DMS114 treated with DMSO at 0.1 percent for 48 hours (cell line): ENCODE measurements around the gene JADE2.
"Not testable (repeated sequence)": the region's sequence is repeated elsewhere in the genome, so short reads cannot be mapped to it uniquely, and the experiment has no call there.

ENCODE experiments used
- DNase-seq: peaks from one replicate; lab custom pipeline; 2025; ENCODE audit not compliant: unreplicated experiment; lab: John Stamatoyannopoulos, UW

JADE2 gene

DNA sequence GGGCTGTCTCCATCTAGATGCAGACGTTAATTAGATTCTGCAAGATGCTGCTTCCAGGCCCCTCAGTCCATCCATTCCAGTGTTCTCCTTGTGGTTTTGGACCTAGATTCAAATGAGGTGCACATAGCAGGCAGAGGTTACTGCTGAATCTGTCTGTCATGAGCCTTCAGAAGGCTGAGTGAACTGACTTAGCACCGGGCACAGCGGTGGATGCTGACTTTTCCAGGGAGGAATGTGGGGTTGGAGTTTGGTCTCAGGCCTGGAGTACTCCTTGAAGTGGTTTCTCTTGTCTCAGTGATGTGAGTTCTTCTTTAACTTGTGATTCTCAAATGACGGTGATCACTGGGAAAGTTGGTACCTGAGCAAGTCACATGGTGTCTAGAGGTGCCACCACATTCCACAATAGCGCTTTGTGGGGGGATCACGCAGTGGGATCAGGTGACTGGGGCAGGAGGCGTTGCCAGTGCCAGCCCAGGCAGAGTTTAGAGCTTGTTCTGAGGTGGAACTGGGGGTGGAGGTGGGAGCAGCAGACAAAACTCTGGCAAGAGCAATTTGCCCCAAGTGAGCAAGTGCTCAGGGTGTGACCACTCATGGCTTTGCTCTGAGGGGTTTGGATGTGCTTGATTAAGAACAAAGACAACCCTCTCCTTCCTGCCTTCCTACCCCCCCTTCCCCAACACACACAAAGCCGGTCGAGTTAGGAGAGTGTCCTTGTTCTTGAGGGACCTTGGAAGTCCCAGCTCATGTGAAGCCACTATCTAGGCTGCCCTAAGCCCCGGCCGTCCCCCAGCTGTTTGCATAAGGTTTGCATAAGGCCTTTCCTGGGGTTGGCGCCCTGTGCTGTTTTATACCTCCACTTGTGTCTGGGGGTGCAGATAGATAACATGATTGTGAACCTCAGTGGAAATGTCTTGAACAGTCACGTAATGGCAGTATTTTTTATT is 25.1 kb downstream of the JADE2 start:
- no peak for DNase-seq

DNA sequence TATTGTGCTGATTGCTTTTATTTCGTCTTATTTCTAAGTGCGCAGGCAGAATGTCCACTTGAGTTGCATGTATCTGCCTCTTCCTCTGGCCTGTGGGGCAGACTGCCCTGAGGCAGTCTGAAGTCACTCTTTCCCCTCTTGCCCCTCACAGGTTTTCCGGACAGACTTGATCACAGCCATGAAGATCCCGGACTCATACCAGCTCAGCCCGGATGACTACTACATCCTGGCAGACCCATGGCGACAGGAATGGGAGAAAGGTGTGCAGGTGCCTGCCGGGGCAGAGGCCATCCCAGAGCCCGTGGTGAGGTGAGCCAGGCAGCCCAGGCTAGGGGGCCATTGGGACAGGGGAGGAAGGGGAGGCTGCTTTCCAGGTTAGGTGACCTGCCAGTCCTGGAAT is 26.4 kb downstream of the JADE2 start:
- DNase-seq: no peak

DNA sequence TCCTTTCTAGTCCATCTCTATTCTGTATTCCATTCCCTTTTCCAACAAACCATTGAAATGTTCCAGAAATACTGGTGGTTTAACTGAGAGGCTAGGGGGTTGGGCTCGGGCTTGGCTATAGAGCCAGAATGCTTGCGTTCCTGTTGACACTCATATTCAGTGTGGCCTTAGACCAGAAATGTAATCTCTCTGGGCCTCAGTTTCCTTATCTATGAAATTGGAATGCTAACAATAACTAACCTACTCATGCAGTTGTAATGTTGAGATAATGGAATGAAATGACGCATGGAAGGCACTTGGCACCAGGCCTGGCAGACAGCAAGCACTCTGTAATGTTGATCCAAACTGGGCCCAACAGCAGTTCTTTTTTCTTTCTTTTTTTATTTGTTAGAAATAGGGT is 26.8 kb downstream of the JADE2 start:
- DNase-seq: no peak

- DNase-seq: not testable (repeated sequence)
These were observed 27.2 kb downstream of the JADE2 start for GRCh38 chr5:134552716-134553115.

DNA sequence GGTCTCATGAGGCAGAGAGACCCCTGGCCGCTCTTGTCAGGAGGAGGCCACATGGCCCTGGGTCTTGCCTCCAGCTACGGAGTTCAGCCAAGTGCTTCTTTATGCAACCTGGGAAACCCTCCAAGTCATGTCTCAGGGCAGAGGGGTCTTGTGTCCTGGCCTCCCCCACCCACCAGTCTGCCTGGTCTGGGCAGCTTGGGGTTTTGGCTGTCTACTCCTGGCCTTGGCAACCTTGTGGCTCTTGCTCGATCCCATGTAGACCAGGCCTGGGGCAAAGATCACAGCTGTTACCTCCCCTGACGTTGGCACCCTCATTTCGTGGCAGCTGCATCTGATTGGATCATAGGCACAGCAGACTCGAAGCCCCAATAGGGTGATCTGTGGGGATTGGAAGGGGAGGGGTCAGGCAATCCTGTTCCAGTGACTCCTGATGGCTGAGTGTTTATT is 28.4 kb downstream of the JADE2 start:
- DNase-seq: no peak

- no peak for DNase-seq
These were observed 29.1 kb downstream of the JADE2 start for GRCh38 chr5:134554319-134555222.

- no peak for DNase-seq
These were observed 29.9 kb downstream of the JADE2 start for GRCh38 chr5:134555223-134555889.

DNA sequence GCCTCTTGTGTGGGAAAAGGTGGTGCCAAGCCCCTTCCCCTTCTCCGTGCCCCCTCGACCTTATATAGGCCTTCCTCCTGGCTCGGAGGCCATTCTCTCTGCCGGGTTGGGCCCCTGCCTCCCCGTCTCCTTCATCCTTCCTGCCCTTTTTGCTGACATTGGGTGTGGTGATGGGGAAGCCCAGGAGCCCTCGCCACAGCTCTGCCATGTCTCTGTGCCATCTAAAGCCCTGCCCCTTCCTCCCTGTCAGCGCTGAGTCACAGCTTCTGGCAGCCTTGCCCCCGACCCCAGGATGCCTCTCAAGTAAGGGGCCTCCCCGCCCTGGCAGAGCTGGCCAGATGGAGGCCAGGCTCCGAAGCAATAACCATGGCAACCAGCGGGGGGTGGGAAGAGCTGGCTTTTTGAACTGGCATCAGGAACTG is 30.4 kb downstream of the JADE2 start:
- DNase-seq: peak; percentile 42

- DNase-seq: not testable (repeated sequence)
These were observed 31.1 kb downstream of the JADE2 start for GRCh38 chr5:134556588-134556987.

GRCh38 chr5:134556994-134557393 is 31.5 kb downstream of the JADE2 start:
- DNase-seq: no peak

DNA sequence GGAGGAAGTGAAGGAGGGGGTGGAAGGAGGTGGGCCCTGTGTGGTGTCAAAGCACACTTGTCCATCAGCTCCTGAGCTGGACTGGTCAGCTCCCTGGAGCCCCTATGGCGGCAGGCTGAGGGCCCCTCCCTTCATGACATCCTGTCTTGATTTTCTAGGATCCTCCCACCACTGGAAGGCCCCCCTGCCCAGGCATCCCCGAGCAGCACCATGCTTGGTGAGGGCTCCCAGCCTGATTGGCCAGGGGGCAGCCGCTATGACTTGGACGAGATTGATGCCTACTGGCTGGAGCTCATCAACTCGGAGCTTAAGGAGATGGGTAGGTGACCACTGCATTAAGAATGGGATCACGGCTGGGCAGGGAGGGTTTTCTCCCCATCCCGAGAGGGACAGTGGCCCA is 34.2 kb downstream of the JADE2 start:
- DNase-seq: no peak

GRCh38 chr5:134560698-134561097 is 35.2 kb downstream of the JADE2 start:
- DNase-seq: no peak

- peak; percentile 24 for DNase-seq
These were observed 36.4 kb downstream of the JADE2 start for GRCh38 chr5:134561871-134562296.

DNA sequence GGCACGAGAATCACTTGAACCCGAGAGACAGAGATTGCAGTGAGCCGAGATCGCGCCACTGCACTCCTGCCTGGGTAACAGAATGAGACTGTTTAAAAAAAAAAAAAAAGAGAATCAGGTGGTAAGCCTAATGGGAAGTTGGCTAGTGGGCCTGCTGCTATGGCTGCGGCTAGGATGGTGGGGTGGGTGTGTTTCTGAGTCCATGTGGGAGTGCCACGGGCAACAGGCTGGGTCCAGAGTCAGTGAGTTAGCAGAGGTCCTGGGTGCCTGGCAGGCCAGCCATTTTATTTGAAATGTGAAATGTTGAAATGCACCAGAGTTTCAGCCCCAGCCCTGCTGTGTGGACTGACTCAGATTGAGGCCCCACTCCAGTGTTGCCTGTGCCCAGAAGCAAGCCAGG is 37.8 kb downstream of the JADE2 start:
- no peak for DNase-seq

- DNase-seq: no peak
These were observed 38.5 kb downstream of the JADE2 start for GRCh38 chr5:134563962-134564361.

DNA sequence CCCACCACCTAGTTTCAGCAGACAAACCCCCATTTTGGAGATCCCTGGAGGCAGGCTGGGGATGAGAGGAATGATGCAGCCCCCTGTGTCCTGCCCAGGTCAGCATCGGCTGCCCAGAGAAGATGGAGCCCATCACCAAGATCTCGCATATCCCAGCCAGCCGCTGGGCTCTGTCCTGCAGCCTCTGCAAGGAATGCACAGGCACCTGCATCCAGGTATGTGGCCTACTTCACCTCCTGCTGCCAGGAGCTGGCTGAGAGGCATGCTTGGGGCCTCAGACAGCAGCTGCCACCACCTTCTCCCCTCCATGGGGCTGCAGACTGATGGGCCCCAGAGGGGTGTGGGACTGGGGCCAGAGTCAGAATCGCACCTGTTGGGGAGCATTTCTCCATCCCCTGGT is 38.9 kb downstream of the JADE2 start:
- no peak for DNase-seq

DNA sequence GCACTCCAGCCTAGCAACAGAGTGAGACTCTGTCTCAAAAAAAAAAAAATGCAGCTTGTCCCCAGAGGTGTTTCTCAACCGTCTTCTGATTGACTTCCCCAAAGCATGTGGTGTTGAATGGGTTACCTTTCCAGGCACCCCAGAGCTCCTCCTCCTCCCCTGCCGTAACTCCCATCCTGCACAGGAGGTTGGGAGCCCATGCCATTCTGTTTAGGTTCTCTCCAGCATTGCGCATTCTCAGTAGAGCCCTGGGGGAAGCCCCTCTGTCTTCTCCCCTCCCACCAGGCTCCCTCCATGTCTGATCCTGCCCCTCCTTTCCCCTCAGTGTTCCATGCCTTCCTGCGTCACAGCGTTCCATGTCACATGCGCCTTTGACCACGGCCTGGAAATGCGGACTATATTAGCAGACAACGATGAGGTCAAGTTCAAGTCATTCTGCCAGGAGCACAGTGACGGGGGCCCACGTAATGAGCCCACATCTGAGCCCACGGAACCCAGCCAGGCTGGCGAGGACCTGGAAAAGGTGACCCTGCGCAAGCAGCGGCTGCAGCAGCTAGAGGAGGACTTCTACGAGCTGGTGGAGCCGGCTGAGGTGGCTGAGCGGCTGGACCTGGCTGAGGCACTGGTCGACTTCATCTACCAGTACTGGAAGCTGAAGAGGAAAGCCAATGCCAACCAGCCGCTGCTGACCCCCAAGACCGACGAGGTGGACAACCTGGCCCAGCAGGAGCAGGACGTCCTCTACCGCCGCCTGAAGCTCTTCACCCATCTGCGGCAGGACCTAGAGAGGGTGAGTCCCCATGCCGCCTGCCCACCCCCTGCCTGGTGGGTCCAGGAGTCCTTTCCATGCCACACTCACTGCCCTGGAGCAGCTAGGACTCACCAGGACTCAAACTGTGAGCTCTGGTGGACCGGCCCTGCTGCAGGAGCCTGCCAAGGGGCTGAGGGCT is 40.6 kb downstream of the JADE2 start:
- no peak for DNase-seq

- no peak for DNase-seq
These were observed 41.3 kb downstream of the JADE2 start for GRCh38 chr5:134566741-134567221.

DNA sequence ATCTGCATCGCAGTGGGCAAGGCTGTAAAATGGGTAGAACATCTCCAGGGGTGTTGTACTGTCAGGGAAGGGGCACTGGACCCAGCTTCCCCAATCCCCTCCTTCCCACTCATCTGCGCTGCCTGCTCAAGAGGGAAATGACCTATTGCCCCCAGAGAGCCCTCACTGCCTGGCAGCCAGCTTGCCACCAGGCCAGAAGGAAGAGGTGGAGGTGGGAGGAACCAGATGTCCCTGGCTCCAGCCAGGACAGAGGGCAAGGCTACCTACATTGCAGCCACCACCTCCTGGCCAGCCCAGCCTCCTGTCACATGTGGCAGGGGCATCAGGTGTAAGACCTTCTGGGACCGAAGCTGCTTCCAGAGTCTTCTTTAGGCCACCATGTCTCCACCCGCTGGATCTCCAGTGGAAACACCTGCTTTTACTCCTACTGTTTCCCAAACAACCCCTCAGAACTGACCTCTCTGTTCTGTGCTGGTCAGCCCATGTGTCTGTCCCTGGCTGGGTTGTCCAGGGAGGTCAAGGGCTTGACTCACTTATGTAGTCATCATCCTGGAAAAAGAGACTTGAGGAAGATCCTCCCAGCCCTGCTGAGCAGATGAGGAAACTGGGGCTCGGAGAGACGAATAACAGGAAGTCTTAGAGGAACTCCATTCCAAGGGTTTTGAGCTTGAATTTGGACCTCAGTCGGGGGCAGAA is 42.3 kb downstream of the JADE2 start:
- no peak for DNase-seq
